ENCODE results near the gene UST. TPM values are rescaled to one million over a fixed set of nuclear protein-coding genes. Genes with fewer than 3 reads are reported as not detected.

Gene UST
- total and polyA plus RNA-seq, 2 of the 8 experiments (the other 6 are each of a cell fraction or from before 2014, with no cell fraction given), result 13.5 to 34.5 TPM

- H3K4me1 ChIP-seq (replicated peaks in 1 of 4; ENCODE audit: control insufficient read depth in 3 of 4, insufficient read depth in 4 of 4, low read length in 3 of 4), result peaks cover 0 to 4% (median 2%) of the 10 kb centered on the region in 4 experiments; a peak in 4 of 7 replicates
- H2BK15ac ChIP-seq (ENCODE audit: low read length), result no peak overlapping the region
- H4K8ac ChIP-seq (ENCODE audit: extremely low read depth, insufficient read depth, low read length), result no peak overlapping the region
- H4K20me1 ChIP-seq (replicated peaks in 1 of 2; ENCODE audit: control insufficient read depth in 1 of 2, insufficient read depth in 2 of 2, low read length in 2 of 2), result no peaks in the 10 kb centered on the region
- WGBS, 2 experiments (ENCODE audit: extremely low coverage in 1 of 2, insufficient coverage in 1 of 2, insufficient read length in 1 of 2, insufficient replicate concordance in 2 of 2, low coverage in 1 of 2, low lambda C conversion rate in 2 of 2, missing lambda C conversion rate in 1 of 2), result 92% methylated on average over 5 of the region's 5 CpGs; no CpG with 5 or more reads in 1 of the 2 experiments
- no peak for FAIRE-seq
- no peak overlapping the region for H3K56ac ChIP-seq (replicated peaks; ENCODE audit: insufficient read length, low read depth, low read length)
- no peak overlapping the region for H2BK20ac ChIP-seq (ENCODE audit: low read length)
- no peak for DNase-seq (ENCODE audit: low read depth in 1 of 2, low spot score in 2 of 2)
- no peak overlapping the region for H4K5ac ChIP-seq (ENCODE audit: insufficient read length, low read depth, low read length)
- no peak overlapping the region for H2BK12ac ChIP-seq (ENCODE audit: low read depth, low read length)
- ChIA-PET CTCF (ENCODE audit: partially characterized antibody) (no interaction called here), POLR2A (ENCODE audit: partially characterized antibody) (no interaction called here)
- H3K27me3 ChIP-seq (replicated peaks in 1 of 4; ENCODE audit: control insufficient read depth in 3 of 4, extremely low read depth in 1 of 4, insufficient read depth in 3 of 4, low read length in 3 of 4), result no peaks in the 10 kb centered on the region
- H2BK5ac ChIP-seq (ENCODE audit: low read depth, low read length), result no peak overlapping the region
- H2AK5ac ChIP-seq (ENCODE audit: low read depth, low read length), result no peak overlapping the region
- no peak overlapping the region for H3K4me2 ChIP-seq (ENCODE audit: insufficient read depth in 1 of 2, low read depth in 2 of 2, low read length in 2 of 2)
- no peak overlapping the region for H3K4ac ChIP-seq (replicated peaks; ENCODE audit: insufficient read length, low read depth, low read length)
- H3K18ac ChIP-seq (ENCODE audit: extremely low read depth, low read length), result no peak overlapping the region
- peaks cover 5% of the 10 kb centered on the region; the same call in 1 of the 2 replicates for H3K79me1 ChIP-seq (ENCODE audit: low read depth, low read length)
- no peaks in the 10 kb centered on the region for H3K9me3 ChIP-seq (ENCODE audit: insufficient read depth in 2 of 2, low read depth in 1 of 2, low read length in 1 of 2)
- no peak overlapping the region for H3K23ac ChIP-seq (ENCODE audit: insufficient read length)
- H3K27ac ChIP-seq (ENCODE audit: low read depth, low read length), result no peak overlapping the region
- H3K36me3 ChIP-seq (ENCODE audit: control insufficient read depth in 2 of 4, insufficient read depth in 4 of 4, low read length in 3 of 4), result no peaks in the 10 kb centered on the region
- peaks cover 0 to 95% of the 10 kb centered on the region in 2 experiments; a peak in 3 of 4 replicates for H3K79me2 ChIP-seq (ENCODE audit: control insufficient read depth in 1 of 2, insufficient read depth in 2 of 2, low read length in 2 of 2)
- no peak overlapping the region for H3K9ac ChIP-seq (replicated peaks in 1 of 4; ENCODE audit: extremely low read depth in 1 of 4, low read depth in 3 of 4, low read length in 3 of 4)
- no peak overlapping the region for H2BK120ac ChIP-seq (replicated peaks; ENCODE audit: low read depth, low read length)
- H3K4me3 ChIP-seq (ENCODE audit: extremely low read depth in 1 of 4, insufficient read depth in 2 of 4, low read depth in 3 of 4, low read length in 4 of 4), result no peak overlapping the region
- H2AFZ ChIP-seq (ENCODE audit: low read length), result no peak overlapping the region
- no peak overlapping the region for H3K14ac ChIP-seq (ENCODE audit: insufficient read length)
- H3K23me2 ChIP-seq (ENCODE audit: low read depth, low read length), result peaks cover 2% of the 10 kb centered on the region; the same call in 1 of the 2 replicates
- no peak overlapping the region for H4K91ac ChIP-seq (replicated peaks; ENCODE audit: insufficient read length, low read length)
- TF ChIP-seq CHD1 (IDR thresholded peaks at IDR 0.05; ENCODE audit: low read depth, low read length) (no peak), BRCA1 (IDR thresholded peaks at IDR 0.05; ENCODE audit: low read depth, low read length) (no peak), NANOG (IDR thresholded peaks at IDR 0.05; ENCODE audit: insufficient read depth, low read depth, low read length, poor library complexity, severe bottlenecking) (no peak), SUZ12 (IDR thresholded peaks at IDR 0.05; ENCODE audit: low read length) (no peak), TCF12 (IDR thresholded peaks at IDR 0.05; ENCODE audit: low read depth, low read length) (no peak), POLR2A (IDR thresholded peaks at IDR 0.05; ENCODE audit: control extremely low read depth in 1 of 2, low read depth in 2 of 2, low read length in 2 of 2) (no peak), RBBP5 (IDR thresholded peaks at IDR 0.05; ENCODE audit: borderline replicate concordance, low read depth, low read length) (no peak), RFX5 (IDR thresholded peaks at IDR 0.05; ENCODE audit: borderline replicate concordance, low read depth, low read length) (no peak), ASH2L (IDR thresholded peaks at IDR 0.05; ENCODE audit: low read length) (no peak), EZH2 (IDR thresholded peaks at IDR 0.05; ENCODE audit: low read depth, low read length, severe bottlenecking) (no peak), TEAD4 (IDR thresholded peaks at IDR 0.05; ENCODE audit: low read depth, low read length) (no peak), SRF (IDR thresholded peaks at IDR 0.05; ENCODE audit: low read depth, low read length) (no peak), E2F6 (IDR thresholded peaks at IDR 0.05) (no peak)
- TF ChIP-seq, protein P1, sequence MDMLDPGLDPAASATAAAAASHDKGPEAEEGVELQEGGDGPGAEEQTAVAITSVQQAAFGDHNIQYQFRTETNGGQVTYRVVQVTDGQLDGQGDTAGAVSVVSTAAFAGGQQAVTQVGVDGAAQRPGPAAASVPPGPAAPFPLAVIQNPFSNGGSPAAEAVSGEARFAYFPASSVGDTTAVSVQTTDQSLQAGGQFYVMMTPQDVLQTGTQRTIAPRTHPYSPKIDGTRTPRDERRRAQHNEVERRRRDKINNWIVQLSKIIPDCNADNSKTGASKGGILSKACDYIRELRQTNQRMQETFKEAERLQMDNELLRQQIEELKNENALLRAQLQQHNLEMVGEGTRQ (IDR thresholded peaks at IDR 0.05; ENCODE audit: low read length), result no peak
Measured at GRCh38 chr6:148831531-148831930, 84.7 kb downstream of the UST start.

Data from H1 (cell line).